GM12892 (cell line): ENCODE data around the gene PHEX.

Experiments used
- POLR2AphosphoS5 ChIP-seq: IDR thresholded peaks from 2 replicates; pipeline ENCODE4 v1.6.1; 2011; ENCODE audit warnings: low read depth, low read length, control low read depth
- TAF1 ChIP-seq: IDR thresholded peaks from 2 replicates; pipeline ENCODE4 v1.6.1; 2011; ENCODE audit warnings: low read depth, mild to moderate bottlenecking, control low read depth, low read length, borderline replicate concordance

DNA sequence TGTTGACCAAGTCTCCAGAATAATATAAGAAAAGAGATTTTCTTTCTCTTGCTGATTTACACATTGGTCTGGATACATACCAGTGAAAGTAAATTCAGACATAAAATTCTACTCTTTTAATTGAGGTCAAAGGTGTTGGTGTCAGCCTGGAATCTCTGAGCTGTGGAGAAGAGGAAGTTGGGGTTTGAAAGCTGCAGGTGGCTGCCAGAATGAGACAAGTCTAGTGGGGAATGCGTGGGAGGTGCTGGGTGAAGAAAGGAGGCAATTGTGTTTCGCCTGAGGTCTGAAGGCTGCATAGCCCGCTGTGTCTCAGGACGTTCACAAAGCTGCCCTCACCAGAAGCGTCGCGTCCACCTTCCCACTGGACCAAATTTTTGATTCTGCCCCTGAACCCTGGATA is 31.2 kb downstream of the PHEX start:
- TF ChIP-seq TAF1 (no peak), POLR2AphosphoS5 (no peak)
